Breast epithelium (tissue), 3 donors: ENCODE measurements around the gene KRTAP19-8.

ENCODE experiments used
- CTCF ChIP-seq, 3 donors: fragments of 450-650 bp; IDR thresholded peaks; one replicate each; pipeline ENCODE4 v1.5.1; 2016 to 2017; ENCODE audit warnings: antibody characterized with exemption in 3 of 3, mild to moderate bottlenecking in 3 of 3, moderate library complexity in 3 of 3
- POLR2AphosphoS5 ChIP-seq, 3 donors: sonication (generic); formaldehyde crosslinking; IDR thresholded peaks; one replicate each; pipeline ENCODE4 v1.6.1; 2017; ENCODE audit warnings: antibody characterized with exemption in 3 of 3

DNA sequence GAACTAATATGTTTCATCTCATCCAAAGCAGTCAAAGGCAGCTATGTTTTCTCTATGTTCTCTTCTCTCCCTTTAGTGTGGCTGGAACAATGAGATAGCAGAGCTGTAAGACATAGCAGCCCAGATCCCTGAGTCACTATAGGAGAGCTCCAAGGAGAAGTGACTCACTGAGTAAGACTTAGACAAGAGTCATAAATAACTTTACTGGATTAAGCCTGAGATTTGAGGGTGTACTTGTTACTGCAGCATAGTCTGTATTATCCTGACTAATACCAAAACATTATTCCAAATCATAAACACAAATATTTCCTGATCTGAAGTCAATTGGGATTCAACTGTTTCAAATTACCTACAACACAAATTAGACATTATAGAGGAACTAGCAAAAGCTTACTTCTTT is 3.9 kb downstream of the KRTAP19-8 start:
- no peak for TF ChIP-seq CTCF (IDR thresholded peaks at IDR 0.05)
- no peak for TF ChIP-seq POLR2AphosphoS5 (IDR thresholded peaks at IDR 0.05)
